H1 (cell line): ENCODE results near the gene PHF24. TPM values are rescaled to one million over a fixed set of nuclear protein-coding genes. Genes with fewer than 3 reads are reported as not detected.

Experiments used
- CTCF ChIA-PET: fragments of 300-600 bp; sonication (Branson Sonifier 250); formaldehyde crosslinking; loops from one replicate; lab custom pipeline; 2021; ENCODE audit not compliant: partially characterized antibody; lab: Charles Lee
- POLR2A ChIA-PET: fragments of 300-600 bp; sonication (Branson Sonifier 250); formaldehyde crosslinking; loops from one replicate; lab custom pipeline; 2021; ENCODE audit warnings: inconsistent platforms; ENCODE audit not compliant: partially characterized antibody; lab: Charles Lee
- DNase-seq, 2 experiments: peaks; one replicate each; pipeline versions ENCODE4 v3.0.0 to v3.0.0-alpha.2; 2010 to 2022; ENCODE audit warnings: low spot score in 2 of 2, low read depth in 1 of 2, mixed read lengths in 1 of 2
- FAIRE-seq: peaks from 2 replicates; lab custom pipeline; 2011; peaks lifted over from hg19 to GRCh38; lab: Jason Lieb, UNC
- H2AFZ ChIP-seq: 2 replicates; pipeline ENCODE4 v1.8.1; 2012; ENCODE audit warnings: low read length, inconsistent platforms
- H2AK5ac ChIP-seq: 2 replicates; pipeline ENCODE4 v1.6.1; 2013; ENCODE audit warnings: low read depth, low read length
- H2BK120ac ChIP-seq: replicated peaks from 2 replicates; pipeline ENCODE3; 2013; ENCODE audit warnings: low read depth, low read length, inconsistent platforms
- H2BK12ac ChIP-seq: 2 replicates; pipeline ENCODE4 v1.6.1; 2013; ENCODE audit warnings: low read depth, low read length
- H2BK15ac ChIP-seq: 2 replicates; pipeline ENCODE4 v1.6.1; 2013; ENCODE audit warnings: low read length
- H2BK20ac ChIP-seq: 2 replicates; pipeline ENCODE4 v1.6.1; 2013; ENCODE audit warnings: low read length
- H2BK5ac ChIP-seq: 2 replicates; pipeline ENCODE4 v1.6.1; 2013; ENCODE audit warnings: low read depth, low read length
- H3K14ac ChIP-seq: 2 replicates; pipeline ENCODE4 v1.6.1; 2013; ENCODE audit warnings: inconsistent platforms; ENCODE audit not compliant: insufficient read length
- H3K18ac ChIP-seq: 2 replicates; pipeline ENCODE4 v1.6.1; 2013; ENCODE audit warnings: low read length; ENCODE audit errors: extremely low read depth
- H3K23ac ChIP-seq: 2 replicates; pipeline ENCODE4 v1.6.1; 2013; ENCODE audit warnings: inconsistent platforms; ENCODE audit not compliant: insufficient read length
- H3K23me2 ChIP-seq: 2 replicates; pipeline ENCODE4 v1.6.1; 2013; ENCODE audit warnings: low read depth, low read length
- H3K27ac ChIP-seq: 2 replicates; pipeline ENCODE4 v1.6.1; 2011; ENCODE audit warnings: low read depth, low read length, inconsistent platforms
- H3K27me3 ChIP-seq, 4 experiments: replicated peaks in 1 of 4; 1 replicate in 1 of 4; 2 replicates in 3 of 4; pipeline versions ENCODE4 v1.6.1 to v1.8.1; 2011 to 2013; ENCODE audit warnings: low read length in 3 of 4, mild to moderate bottlenecking in 3 of 4, inconsistent platforms in 2 of 4, mixed read lengths in 2 of 4, moderate library complexity in 1 of 4; ENCODE audit not compliant: control insufficient read depth in 3 of 4, insufficient read depth in 3 of 4; ENCODE audit errors: extremely low read depth in 1 of 4
- H3K36me3 ChIP-seq, 4 experiments: 2 replicates each; pipeline versions ENCODE4 v1.6.1 to v1.8.1; 2011 to 2013; ENCODE audit warnings: mild to moderate bottlenecking in 4 of 4, low read length in 3 of 4, moderate library complexity in 2 of 4, control low read depth in 1 of 4, inconsistent platforms in 1 of 4; ENCODE audit not compliant: insufficient read depth in 4 of 4, control insufficient read depth in 2 of 4
- H3K4ac ChIP-seq: replicated peaks from 2 replicates; pipeline ENCODE3; 2013; ENCODE audit warnings: low read length, low read depth, mixed read lengths, inconsistent platforms; ENCODE audit not compliant: insufficient read length
- H3K4me1 ChIP-seq, 4 experiments: replicated peaks in 1 of 4; 1 replicate in 1 of 4; 2 replicates in 3 of 4; pipeline versions ENCODE4 v1.6.1 to v1.8.1; 2011 to 2013; ENCODE audit warnings: low read length in 3 of 4, inconsistent platforms in 2 of 4, mixed read lengths in 1 of 4; ENCODE audit not compliant: insufficient read depth in 4 of 4, control insufficient read depth in 3 of 4
- H3K4me2 ChIP-seq, 2 experiments: 2 replicates each; pipeline versions ENCODE4 v1.6.1 to v1.8.1; 2011 to 2013; ENCODE audit warnings: low read depth in 2 of 2, low read length in 2 of 2, control low read depth in 1 of 2, inconsistent platforms in 1 of 2, mild to moderate bottlenecking in 1 of 2; ENCODE audit not compliant: insufficient read depth in 1 of 2
- H3K4me3 ChIP-seq, 4 experiments: fragments of 200-600, 300-600 bp in 1 of 4; sonication (generic), shearing (Covaris generic), sonication (Bioruptor Twin) in 1 of 4; 2 replicates each; pipeline versions ENCODE4 v1.5.1 to v1.8.1; 2011 to 2016; ENCODE audit warnings: low read length in 4 of 4, low read depth in 3 of 4, control low read depth in 2 of 4, inconsistent platforms in 2 of 4, mild to moderate bottlenecking in 2 of 4, mixed read lengths in 1 of 4, moderate library complexity in 1 of 4; ENCODE audit not compliant: insufficient read depth in 2 of 4; ENCODE audit errors: extremely low read depth in 1 of 4
- H3K56ac ChIP-seq: replicated peaks from 2 replicates; pipeline ENCODE3; 2013; ENCODE audit warnings: low read depth, mild to moderate bottlenecking, mixed read lengths, low read length, inconsistent platforms; ENCODE audit not compliant: insufficient read length
- H3K79me1 ChIP-seq: 2 replicates; pipeline ENCODE4 v1.6.1; 2013; ENCODE audit warnings: low read depth, low read length, control low read depth
- H3K79me2 ChIP-seq, 2 experiments: 2 replicates each; pipeline versions ENCODE4 v1.6.1 to v1.8.1; 2012 to 2013; ENCODE audit warnings: low read length in 2 of 2, mild to moderate bottlenecking in 2 of 2, inconsistent platforms in 1 of 2; ENCODE audit not compliant: insufficient read depth in 2 of 2, control insufficient read depth in 1 of 2
- H3K9ac ChIP-seq, 4 experiments: replicated peaks in 1 of 4; 1 replicate in 1 of 4; 2 replicates in 3 of 4; pipeline versions ENCODE4 v1.6.1 to v1.8.1; 2011 to 2013; ENCODE audit warnings: low read depth in 3 of 4, low read length in 3 of 4, control low read depth in 2 of 4, mild to moderate bottlenecking in 2 of 4, moderate library complexity in 2 of 4, inconsistent platforms in 1 of 4; ENCODE audit errors: extremely low read depth in 1 of 4
- H3K9me3 ChIP-seq, 2 experiments: 2 replicates each; pipeline versions ENCODE4 v1.6.1 to v1.8.1; 2012 to 2013; ENCODE audit warnings: mild to moderate bottlenecking in 2 of 2, moderate library complexity in 2 of 2, control low read depth in 1 of 2, inconsistent platforms in 1 of 2, low read depth in 1 of 2, low read length in 1 of 2, mixed read lengths in 1 of 2; ENCODE audit not compliant: insufficient read depth in 2 of 2
- H4K20me1 ChIP-seq, 2 experiments: replicated peaks in 1 of 2; 2 replicates each; pipeline versions ENCODE3 to v1.8.1; 2011 to 2013; ENCODE audit warnings: inconsistent platforms in 2 of 2, low read length in 2 of 2, mild to moderate bottlenecking in 1 of 2; ENCODE audit not compliant: insufficient read depth in 2 of 2, control insufficient read depth in 1 of 2
- H4K5ac ChIP-seq: 2 replicates; pipeline ENCODE4 v1.6.1; 2013; ENCODE audit warnings: low read length, low read depth, mixed read lengths, inconsistent platforms; ENCODE audit not compliant: insufficient read length
- H4K8ac ChIP-seq: 2 replicates; pipeline ENCODE4 v1.8.0; 2013; ENCODE audit warnings: mild to moderate bottlenecking, moderate library complexity, low read length, inconsistent platforms; ENCODE audit not compliant: insufficient read depth; ENCODE audit errors: extremely low read depth
- H4K91ac ChIP-seq: replicated peaks from 2 replicates; pipeline ENCODE3; 2013; ENCODE audit warnings: low read length, mixed read lengths, inconsistent platforms; ENCODE audit not compliant: insufficient read length
- HDAC6 ChIP-seq: IDR thresholded peaks from one replicate; pipeline ENCODE4 v1.7.1; 2012; ENCODE audit warnings: low read depth, mild to moderate bottlenecking, inconsistent platforms, low read length, moderate library complexity
- NRF1 ChIP-seq: IDR thresholded peaks from 2 replicates; pipeline ENCODE4 v1.6.1; 2011; ENCODE audit warnings: mild to moderate bottlenecking, low read depth, low read length, improper control_type of control experiment
- POLR2A ChIP-seq, 2 experiments: IDR thresholded peaks; 1 replicate in 1 of 2; 2 replicates in 1 of 2; pipeline ENCODE4 v1.6.1; 2011; ENCODE audit warnings: low read depth in 2 of 2, low read length in 2 of 2, mild to moderate bottlenecking in 2 of 2; ENCODE audit errors: control extremely low read depth in 1 of 2
- POLR2AphosphoS5 ChIP-seq: IDR thresholded peaks from 2 replicates; pipeline ENCODE4 v1.6.1; 2011; ENCODE audit warnings: low read depth, low read length
- SIRT6 ChIP-seq: IDR thresholded peaks from one replicate; pipeline ENCODE4 v1.7.1; 2012; ENCODE audit warnings: low read length, inconsistent platforms
- SRF ChIP-seq: IDR thresholded peaks from 2 replicates; pipeline ENCODE4 v1.6.1; 2011; ENCODE audit warnings: mild to moderate bottlenecking, low read depth, low read length, moderate library complexity
- TEAD4 ChIP-seq: IDR thresholded peaks from 2 replicates; pipeline ENCODE4 v1.6.1; 2012; ENCODE audit warnings: low read depth, low read length, inconsistent platforms, mixed read lengths
- YY1 ChIP-seq: IDR thresholded peaks from 2 replicates; pipeline ENCODE4 v1.6.1; 2011; ENCODE audit warnings: low read depth, mild to moderate bottlenecking, low read length
- WGBS, 2 experiments: shearing (Covaris generic) in 1 of 2; methylation state at CpG; one replicate each; pipeline versions ENCODE4 v1.1.6 to v1.1.7; 2013 to 2015; ENCODE audit warnings: low lambda C conversion rate in 2 of 2, mixed read lengths in 2 of 2, inconsistent platforms in 1 of 2, low coverage in 1 of 2, missing lambda C conversion rate in 1 of 2; ENCODE audit not compliant: insufficient replicate concordance in 2 of 2, insufficient coverage in 1 of 2, insufficient read length in 1 of 2; ENCODE audit errors: extremely low coverage in 1 of 2, missing lambda C conversion rate in 1 of 2; 5-methylcytosine and 5-hydroxymethylcytosine counted together
- polyA plus RNA-seq, 7 experiments: library from polyadenylated mRNA; depleted of rRNA in 3 of 7; stranded (reverse) in 5 of 7; unstranded in 2 of 7; fragments of >200 nt in 5 of 7; fragments of 200-250 nt in 2 of 7; gene quantifications; 1 replicate in 5 of 7; 2 replicates in 1 of 7; 4 replicates in 1 of 7; pipeline versions ENCODE4 v1.2.1 to v1.2.3, GENCODE V29; 2011 to 2013; ENCODE audit warnings: missing spikeins in 2 of 7, mixed read lengths in 2 of 7
- total RNA-seq: library from RNA; stranded (reverse); fragmentation: NEBNext Ultra II Directional; extraction: Animal tissue kit (Norgen Biotek cat#: 25700); gene quantifications from 2 replicates; pipeline ENCODE4 v1.2.1, GENCODE V29; 2021

PHF24 gene
- total and polyA plus RNA-seq, 2 of the 8 experiments (the other 6 are each of a cell fraction or from before 2014, with no cell fraction given): 0.29 to 0.35 TPM

DNA sequence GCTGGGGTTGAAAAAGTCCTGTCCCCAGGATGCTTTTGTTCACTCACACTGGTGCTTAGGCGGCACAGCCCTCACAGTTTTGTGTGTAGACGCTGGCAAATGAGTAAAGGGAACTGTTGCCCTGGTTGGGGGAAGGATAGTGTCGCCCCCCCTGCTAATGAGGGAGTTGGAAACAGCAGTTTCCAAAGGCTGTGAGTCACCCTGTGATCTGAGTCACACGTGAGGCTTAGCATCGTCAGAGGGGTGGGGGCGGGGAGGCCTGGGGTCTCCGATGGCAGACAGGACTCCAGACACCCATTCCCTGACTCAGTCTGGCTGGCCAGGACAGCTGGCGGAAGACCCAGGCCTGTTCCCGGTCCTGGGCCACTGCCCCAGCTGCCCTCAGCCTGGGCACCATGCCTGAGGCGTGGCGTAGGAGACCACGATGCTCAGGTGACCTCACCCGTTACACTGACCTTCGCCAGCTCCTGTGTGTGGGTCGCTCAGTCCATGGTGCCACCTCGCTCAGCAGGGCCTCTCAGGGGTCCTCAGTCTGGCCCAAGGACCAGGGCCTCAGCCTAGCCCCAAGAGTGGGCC, 34.4 kb downstream of the PHF24 start:
- Histone ChIP-seq H2BK15ac (peak overlapping the region; percentile 95; the same call in 1 of the 2 replicates), H3K23ac (no peak overlapping the region), H3K4me2 (peak overlapping the region; percentile 56 to 92; a peak in 3 of 4 replicates), H2BK12ac (peak overlapping the region; percentile 99), H4K8ac (no peak overlapping the region), H3K27ac (peak overlapping the region; percentile 46), H3K23me2 (peaks cover 6% of the 10 kb centered on the region), H4K5ac (no peak overlapping the region), H4K20me1 (no peaks in the 10 kb centered on the region), H3K9me3 (no peaks in the 10 kb centered on the region), H2BK20ac (peak overlapping the region; percentile 82; the same call in 1 of the 2 replicates), H3K56ac (no peak overlapping the region), H3K79me2 (peaks cover 0 to 12% of the 10 kb centered on the region in 2 experiments; a peak in 2 of 4 replicates), H2AFZ (no peak overlapping the region), H3K27me3 (no peaks in the 10 kb centered on the region), H2AK5ac (peak overlapping the region; percentile 89; the same call in 1 of the 2 replicates), H4K91ac (peak overlapping the region; percentile 67), H3K9ac (no peak overlapping the region; a peak in 1 of 7 replicates), H3K14ac (no peak overlapping the region), H2BK120ac (no peak overlapping the region), H3K18ac (peak overlapping the region; percentile 44), H2BK5ac (peak overlapping the region; percentile 92; the same call in 1 of the 2 replicates), H3K4me3 (peak overlapping the region in 2 of 4 experiments; percentile 0 to 42; a peak in 2 of 8 replicates), H3K4me1 (peaks cover 18 to 40% (median 32%) of the 10 kb centered on the region in 4 experiments), H3K4ac (peak overlapping the region; percentile 82), H3K36me3 (peaks cover 15 to 35% (median 23%) of the 10 kb centered on the region in 4 experiments; a peak in 7 of 8 replicates), H3K79me1 (peaks cover 6% of the 10 kb centered on the region; the same call in 1 of the 2 replicates)
- 78% methylated on average over 14 of the region's 16 CpGs; no CpG with 5 or more reads in 1 of the 2 experiments for WGBS, 2 experiments
- ChIA-PET POLR2A (interaction anchor here (0.5 to 4.0 kb wide), 3 partner anchors 35 to 79 kb away, joined by 3 to 29 read pairs (median 5); partner anchors contain the start of gene VCP), CTCF (interaction anchor here (0.7 to 14.8 kb wide), 10 partner anchors 9 to 232 kb away, joined by 3 to 148 read pairs (median 6); a partner anchor contains a TSS)
- DNase-seq (no peak), FAIRE-seq (no peak)
- TF ChIP-seq POLR2A (IDR thresholded peaks at IDR 0.05; ENCODE audit: control extremely low read depth in 1 of 2, low read depth in 2 of 2, low read length in 2 of 2) (no peak), HDAC6 (no peak), YY1 (no peak), NRF1 (no peak), SRF (no peak), TEAD4 (no peak), POLR2AphosphoS5 (no peak), SIRT6 (no peak)
